ENCODE results near the gene BHLHE41.

The BHLHE41 gene

GRCh38 chr12:26126340-26127284 lies 1.8 kb upstream of the BHLHE41 start:
- Histone ChIP-seq H3K4me3 (ENCODE audit: low read length, poor library complexity, severe bottlenecking) (peak overlapping the region; percentile 70), H3K27me3 (ENCODE audit: insufficient read depth, low read length, poor library complexity, severe bottlenecking) (peaks cover 34% of the 10 kb centered on the region), H3K36me3 (ENCODE audit: insufficient read depth, low read length) (no peaks in the 10 kb centered on the region), H3K4me2 (ENCODE audit: low read depth, low read length, poor library complexity, severe bottlenecking) (peak overlapping the region; percentile 78), H3F3A (ENCODE audit: low read depth) (0 out of 2 replicates have a peak, but pooled peaks cover 2% of the 10 kb centered on the region), H3K79me2 (ENCODE audit: insufficient read depth, low read length) (no peaks in the 10 kb centered on the region), H4K20me1 (ENCODE audit: insufficient read depth, low read length, poor library complexity, severe bottlenecking) (no peaks in the 10 kb centered on the region), H3K4me1 (ENCODE audit: insufficient read depth, low read length, poor library complexity, severe bottlenecking) (peaks cover 10% of the 10 kb centered on the region), H3K9ac (ENCODE audit: low read depth, low read length, poor library complexity, severe bottlenecking) (no peak overlapping the region), H2AFZ (ENCODE audit: low read length) (peak overlapping the region; percentile 73), H3K9me2 (replicated peaks; ENCODE audit: low read depth, low read length) (no peaks in the 10 kb centered on the region), H3K9me3 (ENCODE audit: insufficient read depth, low read depth, low read length) (no peaks in the 10 kb centered on the region)
- TF ChIP-seq EZH2phosphoT487 (IDR thresholded peaks at IDR 0.05; ENCODE audit: borderline replicate concordance) (no peak), CTCF (conservative IDR thresholded peaks at IDR 0.05; ENCODE audit: low read length) (no peak)

- no peaks in the 10 kb centered on the region for H3K36me3 ChIP-seq (ENCODE audit: insufficient read depth, low read length)
- H2AFZ ChIP-seq (ENCODE audit: low read length), result peak overlapping the region; percentile 73
- no peaks in the 10 kb centered on the region for H4K20me1 ChIP-seq (ENCODE audit: insufficient read depth, low read length, poor library complexity, severe bottlenecking)
- H3K9me3 ChIP-seq (ENCODE audit: insufficient read depth, low read depth, low read length), result no peaks in the 10 kb centered on the region
- no peaks in the 10 kb centered on the region for H3K9me2 ChIP-seq (replicated peaks; ENCODE audit: low read depth, low read length)
- H3K4me2 ChIP-seq (ENCODE audit: low read depth, low read length, poor library complexity, severe bottlenecking), result peak overlapping the region; percentile 78
- no peaks in the 10 kb centered on the region for H3K79me2 ChIP-seq (ENCODE audit: insufficient read depth, low read length)
- H3K9ac ChIP-seq (ENCODE audit: low read depth, low read length, poor library complexity, severe bottlenecking), result no peak overlapping the region
- TF ChIP-seq CTCF (conservative IDR thresholded peaks at IDR 0.05; ENCODE audit: low read length), result no peak
- TF ChIP-seq EZH2phosphoT487 (IDR thresholded peaks at IDR 0.05; ENCODE audit: borderline replicate concordance), result no peak
- H3K27me3 ChIP-seq (ENCODE audit: insufficient read depth, low read length, poor library complexity, severe bottlenecking), result peaks cover 34% of the 10 kb centered on the region
- H3F3A ChIP-seq (ENCODE audit: low read depth), result peaks cover 2% of the 10 kb centered on the region; the same call in 1 of the 2 replicates
- peak overlapping the region; percentile 70 for H3K4me3 ChIP-seq (ENCODE audit: low read length, poor library complexity, severe bottlenecking)
- peaks cover 6% of the 10 kb centered on the region for H3K4me1 ChIP-seq (ENCODE audit: insufficient read depth, low read length, poor library complexity, severe bottlenecking)
These were observed 833 bp upstream of the BHLHE41 start for GRCh38 chr12:26125400-26126339.

- H3K4me3 ChIP-seq (ENCODE audit: low read length, poor library complexity, severe bottlenecking), result no peak overlapping the region
- H3K9me3 ChIP-seq (ENCODE audit: insufficient read depth, low read depth, low read length), result no peaks in the 10 kb centered on the region
- no peaks in the 10 kb centered on the region for H3K9me2 ChIP-seq (replicated peaks; ENCODE audit: low read depth, low read length)
- H3K79me2 ChIP-seq (ENCODE audit: insufficient read depth, low read length), result no peaks in the 10 kb centered on the region
- no peak overlapping the region for H2AFZ ChIP-seq (ENCODE audit: low read length)
- H4K20me1 ChIP-seq (ENCODE audit: insufficient read depth, low read length, poor library complexity, severe bottlenecking), result no peaks in the 10 kb centered on the region
- no peak overlapping the region for H3K9ac ChIP-seq (ENCODE audit: low read depth, low read length, poor library complexity, severe bottlenecking)
- H3F3A ChIP-seq (ENCODE audit: low read depth), result peaks cover 2% of the 10 kb centered on the region; the same call in 1 of the 2 replicates
- no peak for TF ChIP-seq CTCF (conservative IDR thresholded peaks at IDR 0.05; ENCODE audit: low read length)
- TF ChIP-seq EZH2phosphoT487 (IDR thresholded peaks at IDR 0.05; ENCODE audit: borderline replicate concordance), result no peak
- H3K27me3 ChIP-seq (ENCODE audit: insufficient read depth, low read length, poor library complexity, severe bottlenecking), result peaks cover 34% of the 10 kb centered on the region
- no peak overlapping the region for H3K4me2 ChIP-seq (ENCODE audit: low read depth, low read length, poor library complexity, severe bottlenecking)
- H3K36me3 ChIP-seq (ENCODE audit: insufficient read depth, low read length), result no peaks in the 10 kb centered on the region
- H3K4me1 ChIP-seq (ENCODE audit: insufficient read depth, low read length, poor library complexity, severe bottlenecking), result peaks cover 4% of the 10 kb centered on the region
These were observed 1.3 kb downstream of the BHLHE41 start for GRCh38 chr12:26123482-26123980.

Data from Loucy (cell line).